ENCODE results near the gene SLIT3. TPM values are rescaled to one million over a fixed set of nuclear protein-coding genes. Genes with fewer than 3 reads are reported as not detected.

Gene SLIT3
- total RNA-seq, 2 experiments from 2014 or later: not detected

- Mint-ChIP-seq H3K9me3 (no peaks in the 10 kb centered on the region), H3K27ac (no peak overlapping the region), H3K4me1 (ENCODE audit: low read depth) (no peaks in the 10 kb centered on the region), H3K4me3 (no peak overlapping the region), H3K27me3 (peaks cover 4% of the 10 kb centered on the region), H3K36me3 (ENCODE audit: low read depth) (no peaks in the 10 kb centered on the region)
- intact Hi-C loops (cut with DNase I, micrococcal nuclease): no loop called here
- H3K4me3 ChIP-seq (ENCODE audit: low read length): no peak overlapping the region
- DNase-seq (no peak), ATAC-seq (ENCODE audit: poor library complexity) (no peak)
- TF ChIP-seq CTCF (IDR thresholded peaks at IDR 0.05): no peak
- H3K9me3 ChIP-seq (ENCODE audit: control insufficient read depth in 1 of 2, insufficient read depth in 1 of 2, low read length in 2 of 2): peaks cover 0 to 3% of the 10 kb centered on the region in 2 experiments
- no peak overlapping the region for H3K27ac ChIP-seq (ENCODE audit: low read depth in 1 of 2, low read length in 2 of 2)
- ChIA-PET POLR2A (no interaction called here), CTCF (no interaction called here)
- H3K36me3 ChIP-seq (ENCODE audit: insufficient read depth, low read length): no peaks in the 10 kb centered on the region
- no peaks in the 10 kb centered on the region for H3K4me1 ChIP-seq (ENCODE audit: insufficient read depth, low read length)
- H3K27me3 ChIP-seq (ENCODE audit: control insufficient read depth in 1 of 2, insufficient read depth in 2 of 2, low read length in 2 of 2): peaks cover 0 to 3% of the 10 kb centered on the region in 2 experiments
Measured at GRCh38 chr5:168843277-168844015, 457.5 kb downstream of the SLIT3 start.

- ChIA-PET POLR2A (no interaction called here), CTCF (interaction anchor here (0.6 kb wide), 1 partner anchor 135 kb away, joined by 3 read pairs; no protein-coding TSS in a partner anchor)
- H3K4me3 Mint-ChIP-seq: no peak overlapping the region
- ATAC-seq (ENCODE audit: poor library complexity) (no peak), DNase-seq (no peak)
- peaks cover 4% of the 10 kb centered on the region for H3K27me3 Mint-ChIP-seq
- intact Hi-C loops (cut with DNase I, micrococcal nuclease): no loop called here
- H3K4me3 ChIP-seq (ENCODE audit: low read length): no peak overlapping the region
- H3K36me3 Mint-ChIP-seq (ENCODE audit: low read depth): no peaks in the 10 kb centered on the region
- no peaks in the 10 kb centered on the region for H3K4me1 Mint-ChIP-seq (ENCODE audit: low read depth)
- H3K27ac ChIP-seq (ENCODE audit: low read depth in 1 of 2, low read length in 2 of 2): no peak overlapping the region
- H3K4me1 ChIP-seq (ENCODE audit: insufficient read depth, low read length): no peaks in the 10 kb centered on the region
- H3K36me3 ChIP-seq (ENCODE audit: insufficient read depth, low read length): no peaks in the 10 kb centered on the region
- H3K9me3 ChIP-seq (ENCODE audit: control insufficient read depth in 1 of 2, insufficient read depth in 1 of 2, low read length in 2 of 2): peaks cover 0 to 3% of the 10 kb centered on the region in 2 experiments
- no peak overlapping the region for H3K27ac Mint-ChIP-seq
- no peaks in the 10 kb centered on the region for H3K9me3 Mint-ChIP-seq
- H3K27me3 ChIP-seq (ENCODE audit: control insufficient read depth in 1 of 2, insufficient read depth in 2 of 2, low read length in 2 of 2): no peaks in the 10 kb centered on the region
- no peak for TF ChIP-seq CTCF (IDR thresholded peaks at IDR 0.05)
Measured at GRCh38 chr5:168842571-168843205, 458.3 kb downstream of the SLIT3 start.

- Histone ChIP-seq H3K36me3 (ENCODE audit: insufficient read depth, low read length) (no peaks in the 10 kb centered on the region), H3K27me3 (ENCODE audit: control insufficient read depth in 1 of 2, insufficient read depth in 2 of 2, low read length in 2 of 2) (no peaks in the 10 kb centered on the region), H3K4me3 (ENCODE audit: low read length) (no peak overlapping the region), H3K9me3 (ENCODE audit: control insufficient read depth in 1 of 2, insufficient read depth in 1 of 2, low read length in 2 of 2) (peaks cover 0 to 3% of the 10 kb centered on the region in 2 experiments), H3K4me1 (ENCODE audit: insufficient read depth, low read length) (no peaks in the 10 kb centered on the region), H3K27ac (ENCODE audit: low read depth in 1 of 2, low read length in 2 of 2) (no peak overlapping the region)
- Mint-ChIP-seq H3K36me3 (ENCODE audit: low read depth) (no peaks in the 10 kb centered on the region), H3K9me3 (no peaks in the 10 kb centered on the region), H3K4me3 (no peak overlapping the region), H3K27me3 (no peaks in the 10 kb centered on the region), H3K27ac (no peak overlapping the region), H3K4me1 (ENCODE audit: low read depth) (no peaks in the 10 kb centered on the region)
- ATAC-seq (ENCODE audit: poor library complexity) (no peak), DNase-seq (no peak)
- POLR2A ChIA-PET: no interaction called here
- no peak for TF ChIP-seq CTCF (IDR thresholded peaks at IDR 0.05)
- intact Hi-C loops (cut with DNase I, micrococcal nuclease): no loop called here
- CTCF ChIA-PET: no interaction called here
Measured at GRCh38 chr5:168837852-168838251, 463.1 kb downstream of the SLIT3 start.
